Esophagus squamous epithelium (tissue), 5 donors: Measurements from ENCODE around the gene PRR36. TPM values are rescaled to one million over a fixed set of nuclear protein-coding genes. Genes with fewer than 3 reads are reported as not detected.

Experiments used
- DNase-seq: peaks from one replicate; lab custom pipeline; 2025; lab: John Stamatoyannopoulos, UW
- H3K27ac ChIP-seq, 4 donors: fragments of 200-600 bp; sonication (generic); one replicate each; pipeline ENCODE4 v1.5.1; 2016 to 2019; ENCODE audit warnings: mild to moderate bottlenecking in 1 of 4
- H3K27me3 ChIP-seq, 4 donors: fragments of 200-600 bp; sonication (generic); 1 replicate in 3 of 4; 2 replicates in 1 of 4; pipeline versions ENCODE4 v1.5.1 to v1.6.0; 2017 to 2021; ENCODE audit warnings: antibody characterized with exemption in 1 of 4
- H3K36me3 ChIP-seq, 3 donors: fragments of 200-600 bp; sonication (generic); one replicate each; pipeline ENCODE4 v1.5.1; 2016 to 2019
- H3K4me1 ChIP-seq, 3 donors: fragments of 200-600 bp; sonication (generic); one replicate each; pipeline ENCODE4 v1.5.1; 2017 to 2019
- H3K4me3 ChIP-seq, 4 donors: fragments of 200-600 bp; sonication (generic); 1 replicate in 3 of 4; 2 replicates in 1 of 4; pipeline ENCODE4 v1.5.1; 2016 to 2019; ENCODE audit warnings: mild to moderate bottlenecking in 2 of 4, moderate library complexity in 1 of 4
- H3K9me3 ChIP-seq, 3 donors: fragments of 200-600 bp; sonication (generic); one replicate each; pipeline ENCODE4 v1.5.1; 2016 to 2019
- POLR2A ChIP-seq, 4 donors: fragments of 450-650 bp; IDR thresholded peaks; one replicate each; pipeline ENCODE4 v1.6.1; 2017; ENCODE audit warnings: antibody characterized with exemption in 4 of 4, mild to moderate bottlenecking in 4 of 4, moderate library complexity in 3 of 4
- WGBS, 2 donors: methylation state at CpG; one replicate each; pipeline ENCODE4 v1.1.5; 2018; 5-methylcytosine and 5-hydroxymethylcytosine counted together
- intact Hi-C: fragments of 100-400 bp; cut with DNase I; formaldehyde crosslinking; loops from one replicate; pipeline ENCODE4 v1.15.0; 2022
- total RNA-seq, 4 donors: library from RNA; depleted of rRNA; stranded (reverse); fragments of >200 nt; gene quantifications; one replicate each; pipeline ENCODE4 v1.1.0, GENCODE V29; 2016
- TF ChIP-seq, protein P1 (sequence below), 6 experiments: fragments of 450-650 bp in 4 of 6; fragments of 200-600 bp in 2 of 6; sonication (generic) in 2 of 6; IDR thresholded peaks; one replicate each; pipeline ENCODE4 v1.5.1; 2016 to 2019; ENCODE audit warnings: antibody characterized with exemption in 6 of 6, mild to moderate bottlenecking in 4 of 6, moderate library complexity in 4 of 6
- donor health status: DM: yes; HTN: yes; CAD: no.

Gene PRR36
- total RNA-seq, 4 donors from 2014 or later, result 0.35 to 0.57 TPM; not detected in 2

DNA sequence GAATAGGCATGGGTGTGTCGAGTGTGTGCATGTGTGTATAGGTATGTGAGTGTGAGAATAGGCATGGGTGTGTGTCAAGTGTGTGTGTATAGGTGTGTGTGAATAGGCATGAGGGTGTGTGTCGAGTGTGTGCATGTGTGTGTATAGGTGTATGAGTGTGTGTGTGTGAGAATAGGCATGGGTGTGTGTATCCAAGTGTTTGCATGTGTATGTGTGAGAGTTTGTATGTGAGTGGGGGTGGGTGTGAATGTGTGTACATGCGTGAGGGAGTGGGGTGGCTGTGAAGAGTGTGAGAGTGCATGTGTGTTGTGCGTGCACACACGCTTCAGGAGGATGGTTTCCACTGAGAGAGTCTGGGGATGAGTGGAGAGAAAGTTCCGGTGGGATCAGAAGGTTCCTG lies 30.7 kb downstream of the PRR36 start:
- no peak overlapping the region for H3K27ac ChIP-seq
- H3K36me3 ChIP-seq, result no peaks in the 10 kb centered on the region
- no peak overlapping the region for H3K4me3 ChIP-seq
- intact Hi-C loops, result no loop called here
- no peak for DNase-seq
- H3K4me1 ChIP-seq, result no peaks in the 10 kb centered on the region
- no peaks in the 10 kb centered on the region for H3K9me3 ChIP-seq
- 88 to 97% methylated on average over 6 of the region's 6 CpGs for WGBS, 2 donors
- TF ChIP-seq, protein P1, sequence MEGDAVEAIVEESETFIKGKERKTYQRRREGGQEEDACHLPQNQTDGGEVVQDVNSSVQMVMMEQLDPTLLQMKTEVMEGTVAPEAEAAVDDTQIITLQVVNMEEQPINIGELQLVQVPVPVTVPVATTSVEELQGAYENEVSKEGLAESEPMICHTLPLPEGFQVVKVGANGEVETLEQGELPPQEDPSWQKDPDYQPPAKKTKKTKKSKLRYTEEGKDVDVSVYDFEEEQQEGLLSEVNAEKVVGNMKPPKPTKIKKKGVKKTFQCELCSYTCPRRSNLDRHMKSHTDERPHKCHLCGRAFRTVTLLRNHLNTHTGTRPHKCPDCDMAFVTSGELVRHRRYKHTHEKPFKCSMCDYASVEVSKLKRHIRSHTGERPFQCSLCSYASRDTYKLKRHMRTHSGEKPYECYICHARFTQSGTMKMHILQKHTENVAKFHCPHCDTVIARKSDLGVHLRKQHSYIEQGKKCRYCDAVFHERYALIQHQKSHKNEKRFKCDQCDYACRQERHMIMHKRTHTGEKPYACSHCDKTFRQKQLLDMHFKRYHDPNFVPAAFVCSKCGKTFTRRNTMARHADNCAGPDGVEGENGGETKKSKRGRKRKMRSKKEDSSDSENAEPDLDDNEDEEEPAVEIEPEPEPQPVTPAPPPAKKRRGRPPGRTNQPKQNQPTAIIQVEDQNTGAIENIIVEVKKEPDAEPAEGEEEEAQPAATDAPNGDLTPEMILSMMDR (IDR thresholded peaks at IDR 0.05), result no peak
- no peak for TF ChIP-seq POLR2A (IDR thresholded peaks at IDR 0.05)
- no peaks in the 10 kb centered on the region for H3K27me3 ChIP-seq

DNA sequence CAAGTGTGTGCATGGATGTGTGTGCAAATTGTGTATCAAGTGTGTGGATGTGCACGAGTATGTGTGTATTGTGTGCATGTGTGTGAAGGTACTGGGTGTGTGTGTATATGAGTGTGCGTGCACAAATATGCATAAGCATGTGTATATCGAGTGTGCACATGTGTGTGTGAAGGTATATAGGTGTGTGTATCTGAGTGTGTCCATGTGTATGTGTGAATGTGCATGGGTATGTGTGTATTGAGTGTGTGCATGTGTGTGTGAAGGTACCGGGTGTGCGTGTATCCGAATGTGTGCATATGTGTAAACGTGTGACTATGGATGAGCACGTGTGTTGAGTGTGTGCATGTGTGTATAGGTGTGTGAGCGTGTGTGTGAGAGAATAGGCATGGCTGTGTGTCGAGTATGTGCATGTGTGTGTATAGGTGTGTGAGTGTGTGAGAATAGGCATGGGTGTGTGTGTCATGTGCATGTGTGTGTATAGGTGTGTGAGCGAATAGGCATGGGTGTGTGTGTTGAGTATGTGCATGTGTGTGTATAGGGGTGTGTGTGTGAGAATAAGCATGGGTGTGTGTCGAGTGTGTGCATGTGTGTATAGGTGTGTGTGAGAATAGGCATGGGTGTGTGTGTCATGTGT lies 31.4 kb downstream of the PRR36 start:
- TF ChIP-seq, protein P1 (IDR thresholded peaks at IDR 0.05), result no peak
- TF ChIP-seq POLR2A (IDR thresholded peaks at IDR 0.05), result no peak
- no peaks in the 10 kb centered on the region for H3K36me3 ChIP-seq
- no peak overlapping the region for H3K4me3 ChIP-seq
- peaks cover 0 to under 1% (median 0%) of the 10 kb centered on the region in 3 donors for H3K4me1 ChIP-seq
- H3K27me3 ChIP-seq, result no peaks in the 10 kb centered on the region
- WGBS, 2 donors, result 90 to 94% methylated on average over 12 of the region's 12 CpGs
- H3K27ac ChIP-seq, result no peak overlapping the region
- intact Hi-C loops, result no loop called here
- no peak for DNase-seq
- H3K9me3 ChIP-seq, result no peaks in the 10 kb centered on the region

DNA sequence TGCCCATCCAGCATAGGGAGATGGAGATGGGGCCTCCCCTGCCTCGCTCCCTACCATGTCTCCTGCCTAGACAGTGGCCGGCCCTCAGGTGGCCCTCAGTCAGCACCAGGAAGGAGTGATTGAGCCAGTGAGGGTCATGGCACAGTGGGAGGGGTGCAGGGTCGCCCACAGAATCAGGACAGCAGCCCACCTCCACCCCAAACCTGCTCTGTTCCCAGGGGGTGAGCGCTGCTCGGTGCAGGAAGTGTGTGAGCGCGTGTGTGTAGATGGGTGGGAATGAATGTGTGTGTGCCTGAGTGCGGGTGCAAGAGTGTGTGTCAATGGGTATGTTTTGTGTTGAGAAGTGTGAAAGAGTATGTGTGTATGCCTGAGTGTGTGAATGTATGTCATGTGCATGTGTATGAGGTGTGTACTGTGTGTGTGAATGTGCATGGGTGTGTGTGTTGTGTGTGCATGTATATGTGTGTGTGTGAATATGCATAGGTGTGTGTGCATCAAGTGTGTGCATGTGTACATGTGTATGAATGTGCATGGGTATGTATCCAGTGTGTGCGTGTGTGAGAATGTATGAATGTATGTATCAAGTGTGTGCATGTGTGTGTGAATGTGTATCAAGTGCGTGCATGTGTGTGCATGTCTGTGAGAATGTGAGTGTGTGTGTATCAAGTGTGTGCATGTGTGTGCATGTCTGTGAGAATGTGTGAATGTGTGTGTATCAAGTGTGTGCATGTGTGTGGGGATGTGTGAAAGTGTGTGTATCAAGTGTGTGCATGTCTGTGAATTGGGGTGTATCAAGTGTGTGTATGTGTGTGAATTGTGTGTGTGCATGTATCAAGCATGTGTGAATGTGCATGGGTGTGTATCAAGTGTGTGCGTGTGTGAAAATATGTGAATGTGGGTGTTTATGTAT lies 32.2 kb downstream of the PRR36 start:
- intact Hi-C loops, result no loop called here
- H3K27ac ChIP-seq, result no peak overlapping the region
- H3K9me3 ChIP-seq, result no peaks in the 10 kb centered on the region
- 82 to 93% methylated on average over 6 to 8 of the region's 11 CpGs for WGBS, 2 donors
- no peak for DNase-seq
- H3K36me3 ChIP-seq, result no peaks in the 10 kb centered on the region
- no peaks in the 10 kb centered on the region for H3K27me3 ChIP-seq
- no peak overlapping the region for H3K4me3 ChIP-seq
- TF ChIP-seq POLR2A (IDR thresholded peaks at IDR 0.05), result no peak
- TF ChIP-seq, protein P1 (IDR thresholded peaks at IDR 0.05), result no peak
- H3K4me1 ChIP-seq, result peaks cover 0 to 3% (median 0%) of the 10 kb centered on the region in 3 donors

DNA sequence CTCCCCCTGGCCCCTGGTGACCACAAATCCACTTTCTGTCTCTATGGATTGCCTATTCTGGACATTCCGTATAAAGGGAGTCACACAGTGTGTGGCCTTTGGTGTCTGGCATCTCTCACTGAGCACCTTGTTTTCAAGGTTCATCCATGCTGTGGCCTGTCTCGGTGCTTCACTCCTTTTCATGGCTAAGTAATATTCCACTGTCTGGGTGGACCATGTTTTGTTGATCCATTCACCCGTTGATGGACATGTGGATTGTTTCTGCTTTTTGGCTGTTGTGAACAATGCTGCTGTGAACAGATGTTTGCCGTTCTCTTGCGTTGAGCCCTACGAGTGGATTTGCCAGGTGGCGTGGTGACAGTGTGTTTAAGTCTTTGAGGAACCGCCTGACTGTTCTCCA lies 33.6 kb downstream of the PRR36 start:
- H3K4me1 ChIP-seq, result peaks cover 0 to 3% (median 0%) of the 10 kb centered on the region in 3 donors
- no peak overlapping the region for H3K4me3 ChIP-seq
- no peaks in the 10 kb centered on the region for H3K9me3 ChIP-seq
- intact Hi-C loops, result no loop called here
- H3K36me3 ChIP-seq, result no peaks in the 10 kb centered on the region
- DNase-seq, result no peak
- TF ChIP-seq POLR2A (IDR thresholded peaks at IDR 0.05), result no peak
- TF ChIP-seq, protein P1 (IDR thresholded peaks at IDR 0.05), result no peak
- no peak overlapping the region for H3K27ac ChIP-seq
- no peaks in the 10 kb centered on the region for H3K27me3 ChIP-seq
- 79 to 91% methylated on average over 4 to 8 of the region's 8 CpGs for WGBS, 2 donors

DNA sequence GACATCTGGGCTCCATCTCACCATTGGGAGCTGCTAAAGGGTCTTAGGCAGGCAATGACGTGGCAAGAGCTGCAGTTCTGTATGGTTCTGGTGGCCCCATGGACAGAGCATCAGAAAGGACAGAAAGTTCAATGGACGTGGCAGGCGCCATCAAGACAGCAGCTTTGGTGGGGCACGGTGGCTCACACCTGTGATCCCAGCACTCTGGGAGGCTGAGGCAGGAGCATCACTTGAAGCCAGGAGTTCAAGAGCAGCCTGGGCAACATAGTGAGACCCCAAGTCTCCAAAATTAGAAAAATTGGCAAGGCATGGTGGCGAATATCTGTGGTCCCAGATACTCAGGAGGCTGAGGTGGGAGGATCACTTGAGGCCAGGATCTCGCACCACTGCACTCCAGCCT lies 34.7 kb downstream of the PRR36 start:
- no peak overlapping the region for H3K4me3 ChIP-seq
- no peaks in the 10 kb centered on the region for H3K27me3 ChIP-seq
- WGBS, 2 donors, result 93 to 96% methylated on average over 6 of the region's 6 CpGs
- H3K4me1 ChIP-seq, result peaks cover 0 to 4% (median 0%) of the 10 kb centered on the region in 3 donors
- H3K36me3 ChIP-seq, result no peaks in the 10 kb centered on the region
- H3K9me3 ChIP-seq, result no peaks in the 10 kb centered on the region
- intact Hi-C loops, result no loop called here
- TF ChIP-seq, protein P1 (IDR thresholded peaks at IDR 0.05), result no peak
- TF ChIP-seq POLR2A (IDR thresholded peaks at IDR 0.05), result no peak
- no peak overlapping the region for H3K27ac ChIP-seq
- DNase-seq, result no peak
